ENCODE measurements around the gene LAIR2.

The LAIR2 gene

DNA sequence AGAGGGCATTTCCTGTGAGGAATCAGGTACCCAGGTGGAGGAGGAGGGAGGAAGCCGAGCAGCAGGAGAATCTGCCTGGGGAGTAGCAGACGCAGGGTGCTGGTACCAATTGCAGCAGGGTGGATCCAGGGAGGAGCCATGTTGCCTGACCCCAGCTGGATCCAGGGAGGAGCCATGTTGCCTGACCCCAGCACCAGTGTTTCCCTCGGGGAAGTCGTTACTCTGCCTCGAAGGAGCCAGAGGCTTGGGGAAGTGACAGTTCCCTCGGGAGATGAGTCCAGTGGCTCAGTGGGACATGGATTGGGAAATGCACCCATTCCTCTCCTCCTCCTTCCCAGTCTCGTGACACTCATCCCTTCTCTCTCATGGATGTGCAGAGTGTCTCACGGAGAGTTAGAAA, 31.5 kb downstream of the LAIR2 start:
- DNase-seq (ENCODE audit: low read depth in 3 of 3) = no peak

DNA sequence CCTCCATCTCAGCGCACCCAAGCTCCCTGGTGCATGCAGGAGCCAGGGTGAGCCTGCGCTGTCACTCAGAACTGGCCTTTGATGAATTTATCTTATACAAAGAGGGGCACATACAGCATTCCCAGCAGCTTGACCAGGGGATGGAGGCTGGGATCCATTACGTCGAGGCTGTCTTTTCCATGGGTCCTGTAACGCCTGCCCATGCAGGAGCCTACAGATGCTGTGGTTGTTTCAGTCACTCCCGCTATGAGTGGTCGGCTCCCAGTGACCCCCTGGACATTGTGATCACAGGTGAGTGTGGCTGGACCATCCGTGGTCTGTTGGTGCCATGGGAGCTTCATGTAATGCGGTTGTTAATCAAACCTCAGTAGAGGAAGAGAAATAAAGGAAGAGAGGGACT, 33.0 kb downstream of the LAIR2 start:
- no peak for DNase-seq (ENCODE audit: low read depth in 3 of 3)

- no peak for DNase-seq (ENCODE audit: low read depth in 3 of 3)
Measured at GRCh38 chr19:54536956-54537355, 34.3 kb downstream of the LAIR2 start.

GRCh38 chr19:54541712-54542111, 39.1 kb downstream of the LAIR2 start:
- no peak for DNase-seq (ENCODE audit: low read depth in 3 of 3)

DNA sequence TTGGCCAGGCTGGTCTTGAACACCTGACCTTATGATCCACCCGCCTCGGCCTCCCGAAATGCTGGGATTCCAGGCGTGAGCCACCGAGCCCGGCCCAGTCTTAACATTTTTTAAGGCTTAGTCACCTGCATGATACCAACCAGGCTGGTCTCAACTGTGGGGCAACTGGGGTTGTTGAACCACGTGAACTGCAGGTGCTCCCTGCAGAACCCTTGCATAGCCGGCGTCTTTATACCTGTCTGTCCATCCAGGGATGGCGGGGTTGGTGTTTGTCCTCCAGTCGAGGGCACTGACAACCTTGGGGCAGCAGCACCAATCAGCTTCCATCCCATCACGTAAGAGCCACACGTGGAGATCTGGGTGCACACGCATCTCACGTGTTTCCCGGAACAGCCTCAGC, 46.2 kb downstream of the LAIR2 start:
- no peak for DNase-seq (ENCODE audit: low read depth in 3 of 3)

- DNase-seq (ENCODE audit: low read depth in 3 of 3) = no peak
Measured at GRCh38 chr19:54549224-54549623, 46.6 kb downstream of the LAIR2 start.

DNA sequence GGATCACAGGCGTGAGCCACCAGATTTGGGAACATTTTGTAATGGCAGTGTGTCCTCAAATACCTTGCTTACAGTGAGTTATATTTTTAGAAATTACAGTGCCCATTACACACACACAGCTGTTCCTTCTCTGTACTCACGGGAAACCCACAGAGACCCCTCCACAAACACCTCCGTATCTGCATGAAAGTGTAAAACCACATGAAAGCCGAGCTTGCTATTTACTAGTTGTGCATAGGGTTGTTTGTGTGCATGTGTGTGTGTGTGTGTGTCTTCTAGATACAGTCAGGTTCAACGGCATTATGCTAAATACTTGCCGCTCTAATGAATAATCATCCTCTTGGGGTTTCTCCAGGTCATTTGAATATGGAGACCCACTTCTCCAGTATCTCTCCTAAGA, 48.7 kb downstream of the LAIR2 start:
- no peak for DNase-seq (ENCODE audit: low read depth in 3 of 3)

DNA sequence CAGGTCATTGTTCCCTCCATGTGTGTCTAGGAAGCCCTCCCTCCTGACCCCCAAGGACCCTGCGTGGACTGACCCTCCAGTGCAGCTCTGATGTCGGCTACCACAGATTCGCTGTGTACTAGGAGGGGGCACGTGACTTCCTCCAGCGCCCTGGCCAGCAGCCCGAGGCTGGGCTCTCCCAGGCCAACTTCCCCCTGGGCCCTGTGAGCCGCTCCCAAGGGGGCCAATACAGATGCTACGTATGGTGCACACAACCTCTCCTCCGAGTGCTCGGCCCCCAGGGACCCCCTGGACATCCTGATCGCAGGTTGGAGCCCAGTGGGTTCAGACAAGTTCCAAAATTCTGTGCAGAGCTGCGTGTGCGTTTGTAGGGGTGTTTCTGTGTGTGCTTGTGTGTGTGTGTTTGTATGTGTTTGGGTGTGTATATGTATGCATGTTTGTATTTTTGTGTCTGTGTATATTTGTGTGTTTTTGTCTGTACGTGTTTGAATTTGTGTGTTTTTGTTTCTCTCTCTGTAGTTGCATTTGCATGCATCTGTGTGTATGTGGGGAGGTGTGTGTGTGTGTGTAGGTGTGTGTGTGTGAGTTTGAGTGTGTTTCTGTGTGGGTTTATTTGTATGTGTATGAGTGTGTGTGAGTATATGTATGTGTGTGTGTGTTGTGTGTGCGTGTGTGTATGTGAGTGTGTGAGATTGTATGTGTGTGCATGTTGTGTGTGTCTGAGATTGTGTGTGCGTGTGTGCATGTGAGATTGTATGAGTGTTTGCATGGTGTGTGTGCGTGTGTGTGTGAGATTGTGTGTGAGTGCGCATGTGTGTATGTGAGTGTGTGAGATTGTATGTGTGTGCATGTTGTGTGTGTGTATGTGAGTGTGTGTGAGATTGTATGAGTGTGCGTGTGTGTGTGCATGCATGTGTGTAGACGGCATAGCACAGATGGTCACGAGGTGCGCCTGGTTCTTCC, 49.6 kb downstream of the LAIR2 start:
- no peak for DNase-seq (ENCODE audit: low read depth in 3 of 3)

- no peak for DNase-seq (ENCODE audit: low read depth in 3 of 3)
Measured at GRCh38 chr19:54552913-54553310, 50.3 kb downstream of the LAIR2 start.

DNA sequence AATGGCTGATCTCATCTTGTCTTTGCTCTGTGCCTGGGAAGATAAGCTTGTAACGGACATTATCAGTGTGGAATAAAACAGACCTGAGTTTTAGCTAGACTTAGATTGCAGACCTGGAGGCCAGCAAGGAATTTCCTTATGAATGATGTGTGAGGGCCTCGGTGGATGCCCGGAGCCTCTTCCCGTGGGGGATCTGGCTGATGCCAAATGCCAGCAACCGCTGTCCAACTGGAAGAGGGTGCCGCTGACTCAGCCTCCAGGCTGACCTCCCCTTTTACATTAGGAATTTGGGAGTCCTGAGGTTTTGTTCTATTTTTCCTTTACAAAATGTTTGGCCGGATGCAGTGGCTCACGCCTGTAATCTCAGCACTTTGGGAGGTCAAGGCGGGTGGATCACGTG, 51.4 kb downstream of the LAIR2 start:
- DNase-seq (ENCODE audit: low read depth in 3 of 3) = no peak

DNA sequence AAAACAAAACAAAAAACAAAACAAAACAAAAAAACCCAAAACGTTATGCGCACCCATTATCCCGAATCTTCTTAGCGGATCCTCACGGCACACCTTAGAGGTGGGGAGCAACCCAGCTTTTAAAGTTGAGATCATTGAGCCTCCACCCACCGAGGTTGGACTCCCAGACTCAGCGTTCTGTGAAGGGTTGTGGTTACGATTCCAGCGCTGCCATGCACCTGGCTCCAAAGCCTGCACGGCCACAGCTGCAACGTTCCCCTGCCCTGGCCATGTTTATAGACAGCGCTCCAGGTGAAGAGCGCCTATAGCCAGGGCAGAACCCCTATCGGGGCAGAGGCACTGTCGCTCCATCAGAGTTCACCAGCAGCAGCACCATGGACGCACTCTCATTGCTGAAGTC, 52.3 kb downstream of the LAIR2 start:
- DNase-seq (ENCODE audit: low read depth in 3 of 3) = no peak

GRCh38 chr19:54556194-54556593, 53.6 kb downstream of the LAIR2 start:
- DNase-seq (ENCODE audit: low read depth in 3 of 3) = no peak

DNA sequence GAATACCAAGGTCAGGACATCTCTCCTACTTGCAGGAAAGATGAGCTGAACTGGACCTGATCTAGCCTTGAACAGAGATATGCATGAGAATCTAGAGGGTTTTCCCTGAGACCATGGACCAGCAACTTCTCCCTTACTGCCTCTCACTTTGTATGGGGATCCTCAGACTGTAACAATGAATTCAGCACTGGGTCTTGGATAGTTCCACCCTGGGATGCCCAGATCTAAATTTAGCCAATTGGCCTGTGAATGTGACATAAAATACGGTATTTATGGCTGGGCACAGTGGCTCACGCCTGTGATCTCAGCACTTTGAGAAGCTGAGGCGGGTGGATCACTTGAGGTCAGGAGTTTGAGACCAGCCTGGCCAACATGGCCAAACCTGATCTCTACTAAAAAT, 55.7 kb downstream of the LAIR2 start:
- no peak for DNase-seq (ENCODE audit: low read depth in 3 of 3)

Data from stimulated activated CD4-positive, alpha-beta T cell treated with anti-CD3 and anti-CD28 coated beads, TNF-alpha, amount 100 ng/mL, for 4 hours (primary cell).